Coronary artery (tissue), 2 donors: ENCODE measurements around the gene TM9SF3.
"Not testable (repeated sequence)": the region's sequence is repeated elsewhere in the genome, so short reads cannot be mapped to it uniquely, and the experiment has no call there.

Experiments
- DNase-seq: peaks from one replicate; pipeline ENCODE4 v3.0.0-alpha.2; 2017; ENCODE audit warnings: low spot score
- H3K27ac ChIP-seq, 2 donors: fragments of 200-600 bp; sonication (generic); one replicate each; pipeline ENCODE4 v1.5.1; 2016 to 2019
- H3K4me3 ChIP-seq: fragments of 200-600 bp; sonication (generic); 2 replicates; pipeline ENCODE4 v1.5.1; 2016; ENCODE audit warnings: mild to moderate bottlenecking, moderate library complexity
- TF ChIP-seq, protein P1 (sequence below): fragments of 200-600 bp; sonication (generic); IDR thresholded peaks from one replicate; pipeline ENCODE4 v1.5.1; 2019; ENCODE audit warnings: antibody characterized with exemption

The TM9SF3 gene

DNA sequence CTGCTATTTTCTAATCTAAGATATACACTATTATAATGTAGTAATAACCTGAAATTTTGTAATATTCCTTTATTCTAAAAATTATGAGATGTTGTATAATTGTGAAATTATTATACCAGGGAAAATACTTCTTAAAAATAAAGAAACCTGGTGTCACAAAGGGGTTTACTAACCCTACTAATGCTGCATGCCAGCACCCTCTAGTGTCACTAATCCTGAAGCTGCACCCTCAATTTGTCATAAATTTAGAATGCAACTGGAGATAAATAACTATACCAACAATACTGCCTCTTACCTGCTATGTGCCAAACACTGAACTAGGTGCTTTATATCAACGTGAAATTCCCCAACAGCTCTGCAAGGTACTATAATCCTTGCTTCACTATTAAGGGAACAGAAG is 30.8 kb downstream of the TM9SF3 start:
- DNase-seq: no peak
- Histone ChIP-seq H3K4me3 (no peak overlapping the region), H3K27ac (no peak overlapping the region)
- TF ChIP-seq, protein P1, sequence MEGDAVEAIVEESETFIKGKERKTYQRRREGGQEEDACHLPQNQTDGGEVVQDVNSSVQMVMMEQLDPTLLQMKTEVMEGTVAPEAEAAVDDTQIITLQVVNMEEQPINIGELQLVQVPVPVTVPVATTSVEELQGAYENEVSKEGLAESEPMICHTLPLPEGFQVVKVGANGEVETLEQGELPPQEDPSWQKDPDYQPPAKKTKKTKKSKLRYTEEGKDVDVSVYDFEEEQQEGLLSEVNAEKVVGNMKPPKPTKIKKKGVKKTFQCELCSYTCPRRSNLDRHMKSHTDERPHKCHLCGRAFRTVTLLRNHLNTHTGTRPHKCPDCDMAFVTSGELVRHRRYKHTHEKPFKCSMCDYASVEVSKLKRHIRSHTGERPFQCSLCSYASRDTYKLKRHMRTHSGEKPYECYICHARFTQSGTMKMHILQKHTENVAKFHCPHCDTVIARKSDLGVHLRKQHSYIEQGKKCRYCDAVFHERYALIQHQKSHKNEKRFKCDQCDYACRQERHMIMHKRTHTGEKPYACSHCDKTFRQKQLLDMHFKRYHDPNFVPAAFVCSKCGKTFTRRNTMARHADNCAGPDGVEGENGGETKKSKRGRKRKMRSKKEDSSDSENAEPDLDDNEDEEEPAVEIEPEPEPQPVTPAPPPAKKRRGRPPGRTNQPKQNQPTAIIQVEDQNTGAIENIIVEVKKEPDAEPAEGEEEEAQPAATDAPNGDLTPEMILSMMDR: no peak

DNA sequence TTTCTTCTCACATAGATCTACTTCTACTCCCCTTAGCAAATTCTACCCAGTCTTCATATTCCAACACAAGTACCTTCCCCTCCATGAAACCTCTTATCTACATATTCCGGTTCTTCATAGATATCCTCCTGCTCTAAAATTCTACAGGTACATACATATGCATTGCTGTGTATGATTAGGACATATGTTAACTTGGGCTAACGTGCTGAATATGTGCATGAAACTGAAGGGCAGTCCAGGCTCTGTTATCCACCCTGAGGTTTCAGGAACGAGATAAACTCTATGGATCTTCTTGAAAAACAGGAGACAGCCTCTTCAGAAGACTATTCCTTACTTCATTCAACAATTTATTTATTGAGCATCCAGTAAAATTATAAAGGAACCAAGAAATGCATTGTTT is 31.5 kb downstream of the TM9SF3 start:
- Histone ChIP-seq H3K27ac (no peak overlapping the region), H3K4me3 (no peak overlapping the region)
- TF ChIP-seq, protein P1: no peak
- DNase-seq: no peak

DNA sequence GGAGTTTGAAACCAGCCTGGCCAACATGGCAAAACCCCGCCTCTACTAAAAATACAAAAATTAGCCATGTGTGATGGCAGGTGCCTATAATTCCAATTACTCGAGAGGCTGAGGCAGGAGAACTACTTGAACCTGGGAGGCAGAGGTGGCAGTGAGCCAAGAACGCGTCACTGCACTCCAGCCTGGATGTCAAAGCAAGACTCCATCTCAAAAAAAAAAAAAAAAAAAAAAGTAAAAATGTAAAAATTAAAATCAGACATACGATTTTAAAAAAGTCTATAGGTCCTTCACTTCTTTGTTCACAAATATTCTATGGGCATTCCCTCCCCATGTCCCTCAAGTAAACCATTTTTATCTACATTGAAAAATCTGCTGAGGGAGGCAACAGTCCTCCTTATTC is 38.2 kb downstream of the TM9SF3 start:
- Histone ChIP-seq H3K27ac (no peak overlapping the region), H3K4me3 (no peak overlapping the region)

DNA sequence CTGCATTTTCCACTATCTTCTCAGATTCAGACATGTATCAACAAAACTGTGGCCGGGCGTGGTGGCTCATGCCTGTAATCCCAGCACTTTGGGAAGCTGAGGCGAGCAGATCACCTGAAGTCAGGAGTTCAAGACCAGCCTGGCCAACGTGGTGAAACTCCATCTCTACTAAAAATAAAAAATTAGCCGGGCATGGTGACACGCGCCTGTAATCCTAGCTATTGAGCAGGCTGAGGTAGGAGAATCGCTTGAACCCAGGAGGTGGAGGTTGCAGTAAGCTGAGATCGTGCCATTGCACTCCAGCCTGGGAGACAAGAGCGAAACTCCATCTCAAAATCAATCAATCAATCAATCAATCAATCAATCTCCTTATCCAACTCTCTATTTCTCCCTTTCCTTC is 41.3 kb downstream of the TM9SF3 start:
- not testable (repeated sequence) for H3K27ac ChIP-seq, H3K4me3 ChIP-seq, DNase-seq

More for the DNA sequence above, 38.2 kb downstream of the TM9SF3 start:
- DNase-seq: no peak
- TF ChIP-seq, protein P1: no peak

DNA sequence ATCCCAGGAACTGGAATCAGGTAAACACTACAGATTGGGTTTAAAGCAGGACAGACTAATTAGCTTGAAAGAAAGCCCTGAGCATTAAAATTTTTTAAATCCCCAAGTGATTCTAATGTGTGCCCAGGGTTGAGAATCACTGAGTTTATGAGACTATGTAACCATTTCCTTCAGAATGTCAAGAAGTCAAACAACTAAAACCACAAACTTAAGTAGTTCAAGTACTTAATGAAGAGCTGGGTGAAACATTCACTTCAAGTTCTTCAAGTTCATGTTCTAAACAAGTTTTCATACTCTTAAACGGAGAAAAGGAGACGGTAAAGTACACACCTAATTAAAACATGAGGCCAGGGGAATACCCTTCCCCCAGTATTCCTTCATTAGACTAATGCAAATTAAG is 44.9 kb downstream of the TM9SF3 start:
- TF ChIP-seq, protein P1: no peak
- no peak overlapping the region for H3K27ac ChIP-seq
- DNase-seq: no peak
- H3K4me3 ChIP-seq: no peak overlapping the region

DNA sequence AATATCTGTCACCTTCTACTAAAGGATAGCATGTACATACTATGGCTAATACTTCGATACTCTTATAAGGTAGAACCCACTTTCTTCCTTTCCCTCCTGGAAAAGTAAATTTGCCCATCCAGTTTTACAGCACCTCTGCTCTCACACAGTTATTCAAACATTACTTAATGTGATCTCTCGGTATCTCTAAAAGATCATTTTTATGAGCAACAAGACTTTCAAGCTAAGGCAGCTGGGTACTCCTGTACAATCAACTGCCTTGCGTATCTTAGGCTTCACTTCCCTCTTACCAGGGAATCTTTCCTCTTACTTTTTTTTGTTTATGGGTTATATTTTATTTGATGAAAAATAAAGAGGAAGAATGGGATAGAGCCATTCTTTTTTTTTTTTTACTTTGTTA is 46.6 kb downstream of the TM9SF3 start:
- TF ChIP-seq, protein P1: no peak
- Histone ChIP-seq H3K27ac (no peak overlapping the region), H3K4me3 (no peak overlapping the region)
- DNase-seq: no peak

DNA sequence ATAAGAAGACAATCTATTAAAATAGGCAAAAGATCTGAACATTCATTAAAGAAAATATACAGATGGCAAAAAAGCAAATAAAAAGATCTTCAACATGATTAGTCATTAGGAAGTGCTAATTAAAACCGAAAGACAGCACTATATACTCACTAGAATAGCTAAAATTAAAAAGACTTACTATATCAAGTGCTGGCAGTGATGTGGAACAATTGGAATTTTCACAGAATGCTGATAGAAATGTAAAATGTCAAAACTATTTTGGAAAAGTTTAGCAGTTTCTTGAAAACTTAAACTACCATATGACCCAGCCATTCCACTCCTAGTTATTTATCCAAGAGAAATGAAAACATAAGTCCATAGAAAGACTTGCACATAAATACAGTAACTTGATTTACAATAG is 48.1 kb downstream of the TM9SF3 start:
- DNase-seq: no peak
- Histone ChIP-seq H3K4me3 (no peak overlapping the region), H3K27ac (no peak overlapping the region)
- TF ChIP-seq, protein P1: no peak

DNA sequence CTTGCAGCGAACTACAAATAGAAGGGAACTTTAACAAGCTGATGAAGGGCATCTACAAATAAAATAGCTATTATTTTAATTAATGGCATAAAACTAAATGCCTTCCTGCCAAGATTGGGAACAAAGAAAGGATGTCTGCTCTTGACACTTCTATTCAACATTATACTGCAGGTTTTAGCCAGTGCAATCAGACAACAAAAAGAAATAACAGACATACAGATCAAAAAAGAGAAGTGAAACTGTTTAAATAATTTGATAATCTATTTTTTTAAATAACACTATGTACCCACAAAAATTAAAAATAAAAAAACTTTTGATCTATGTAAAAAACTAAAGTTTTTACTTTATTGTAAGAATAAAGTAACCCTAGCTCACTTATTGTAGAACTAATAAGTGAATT is 50.7 kb downstream of the TM9SF3 start:
- no peak overlapping the region for H3K27ac ChIP-seq
- H3K4me3 ChIP-seq: no peak overlapping the region
- TF ChIP-seq, protein P1: no peak
- no peak for DNase-seq
